IPS-18c (cell line): ENCODE measurements around the gene ZNF396.

Source experiments
- H3K4me3 ChIP-seq: 2 replicates; pipeline ENCODE4 v1.7.0; 2013; ENCODE audit warnings: low read depth, mild to moderate bottlenecking, low read length, moderate library complexity; ENCODE audit not compliant: insufficient read depth
- H3K9me3 ChIP-seq: one replicate; pipeline ENCODE4 v1.6.1; 2013; ENCODE audit warnings: mild to moderate bottlenecking, low read length, moderate library complexity; ENCODE audit not compliant: control insufficient read depth, insufficient read depth

Gene ZNF396

GRCh38 chr18:35376742-35377695, at the start of gene ZNF396:
Gene ZNF396 (minus strand): TSS chr18:35377337. CDS start chr18:35374292, 3,045 bp downstream.
- H3K4me3 ChIP-seq = peak within 1 kb of the TSS; percentile 85
- no peaks in the 10 kb centered on the region for H3K9me3 ChIP-seq

GRCh38 chr18:35426786-35427185, 49.6 kb upstream of the ZNF396 start:
- Histone ChIP-seq H3K4me3 (no peak overlapping the region), H3K9me3 (no peaks in the 10 kb centered on the region)

DNA sequence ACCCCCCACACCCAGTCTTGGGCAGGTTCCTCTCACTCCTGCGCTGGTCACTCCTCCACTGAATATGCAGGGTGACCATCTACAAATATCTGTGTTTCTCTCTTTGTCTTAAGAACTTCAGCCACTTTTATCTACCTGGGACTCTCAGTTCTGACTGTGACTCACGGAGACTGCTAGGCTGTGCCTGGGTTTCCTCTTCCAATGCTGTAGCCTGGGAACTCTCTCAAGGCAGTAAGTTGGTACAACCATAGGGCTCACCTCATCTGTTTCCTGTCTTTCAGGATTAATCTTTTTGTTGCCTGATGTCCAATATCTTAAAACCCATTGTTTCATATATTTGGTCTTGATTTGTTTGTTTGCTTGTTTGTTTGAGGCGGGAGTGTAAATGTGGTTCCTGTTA, 47.2 kb upstream of the ZNF396 start:
- no peak overlapping the region for H3K4me3 ChIP-seq

GRCh38 chr18:35422237-35422636, 45.1 kb upstream of the ZNF396 start:
- Histone ChIP-seq H3K9me3 (no peaks in the 10 kb centered on the region), H3K4me3 (no peak overlapping the region)

More for the DNA sequence above, 47.2 kb upstream of the ZNF396 start:
- H3K9me3 ChIP-seq = no peaks in the 10 kb centered on the region

- Histone ChIP-seq H3K4me3 (no peak overlapping the region), H3K9me3 (no peaks in the 10 kb centered on the region)
These were observed 41.5 kb upstream of the ZNF396 start for GRCh38 chr18:35418610-35419009.

DNA sequence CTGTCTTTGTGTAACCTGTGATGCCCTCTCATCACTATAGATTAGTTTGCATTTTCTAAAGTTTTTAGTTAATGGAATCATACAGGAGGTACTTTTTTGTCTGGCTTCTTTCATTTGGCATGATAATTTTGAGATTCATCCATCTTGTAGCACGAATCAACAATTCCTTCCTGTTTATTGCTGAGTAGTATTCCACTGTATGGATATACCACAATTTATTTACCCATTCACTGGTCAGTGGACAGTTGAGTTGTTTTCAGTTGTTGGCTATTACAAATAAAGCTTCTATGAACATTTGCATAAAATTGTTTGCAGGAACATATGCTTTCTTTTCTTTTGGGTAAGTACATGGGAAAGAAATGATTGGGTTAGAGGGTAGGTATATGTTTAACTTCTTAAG, 40.1 kb upstream of the ZNF396 start:
- no peak overlapping the region for H3K4me3 ChIP-seq

DNA sequence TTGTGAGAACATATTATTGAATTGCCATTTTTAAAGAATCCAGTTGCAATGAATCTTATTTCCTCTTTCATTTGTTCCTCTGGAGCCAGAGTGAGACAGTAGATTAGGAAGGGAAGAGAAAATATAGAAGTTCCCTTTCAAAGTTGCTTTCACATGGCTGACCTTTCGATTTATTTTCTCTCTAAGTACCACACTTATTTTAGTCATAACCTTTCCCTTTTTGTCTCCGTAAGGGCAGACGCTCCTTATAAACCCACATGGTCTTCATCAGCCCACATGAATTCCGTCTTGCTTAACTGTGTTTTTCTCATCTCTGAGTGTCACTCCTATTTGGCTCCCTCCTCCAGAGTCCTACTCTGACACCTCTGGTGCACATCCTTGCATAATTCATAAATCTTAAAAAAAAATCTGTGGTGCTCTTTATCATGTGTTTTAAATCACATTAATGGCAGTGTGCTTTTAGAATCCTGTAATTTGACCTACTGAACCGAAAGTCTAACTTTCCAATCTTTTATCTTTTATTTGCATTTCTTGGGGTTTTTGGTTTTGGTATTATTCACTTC, 38.5 kb upstream of the ZNF396 start:
- H3K4me3 ChIP-seq = no peak overlapping the region
- H3K9me3 ChIP-seq = no peaks in the 10 kb centered on the region

More for the DNA sequence above, 40.1 kb upstream of the ZNF396 start:
- no peaks in the 10 kb centered on the region for H3K9me3 ChIP-seq

DNA sequence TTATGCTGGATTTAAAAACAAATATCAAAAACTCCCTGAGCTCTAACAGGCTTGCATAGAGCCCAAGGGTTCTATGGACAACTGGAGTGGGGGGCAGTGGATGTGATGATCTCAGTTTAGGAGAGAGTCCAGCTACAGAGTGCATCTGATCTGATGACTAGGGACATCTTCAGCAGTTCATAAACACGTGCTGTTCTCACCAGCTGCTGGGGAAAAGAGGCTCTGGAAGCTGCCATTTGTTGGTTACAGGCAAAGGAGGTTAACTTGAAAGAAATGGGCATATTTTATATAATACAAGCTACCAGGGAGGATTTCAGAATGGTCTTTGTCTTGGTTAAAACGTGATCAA, 36.0 kb upstream of the ZNF396 start:
- Histone ChIP-seq H3K9me3 (no peaks in the 10 kb centered on the region), H3K4me3 (no peak overlapping the region)

GRCh38 chr18:35411625-35412351, 34.7 kb upstream of the ZNF396 start:
- H3K4me3 ChIP-seq = no peak overlapping the region
- H3K9me3 ChIP-seq = no peaks in the 10 kb centered on the region

GRCh38 chr18:35410561-35410960, 33.4 kb upstream of the ZNF396 start:
- no peaks in the 10 kb centered on the region for H3K9me3 ChIP-seq
- H3K4me3 ChIP-seq = no peak overlapping the region

DNA sequence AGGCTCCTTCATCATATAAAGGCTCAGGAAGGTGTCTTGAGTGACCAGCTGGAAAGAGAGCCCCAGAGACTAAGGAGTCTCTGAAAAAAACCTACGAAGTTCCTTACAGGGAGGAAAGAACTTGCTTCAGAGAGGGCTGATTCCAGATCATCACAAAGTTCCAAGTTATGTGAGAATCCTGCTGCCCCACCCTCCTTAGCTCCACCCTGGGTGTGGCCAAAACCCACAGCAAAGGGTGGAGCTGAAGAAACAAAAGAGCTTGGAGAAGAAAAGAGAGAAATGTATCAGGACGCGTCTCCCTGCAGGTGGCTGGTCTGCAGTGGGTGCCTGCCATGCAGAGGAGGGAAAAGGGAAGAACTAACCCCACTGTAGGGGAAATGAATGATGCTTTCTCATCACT, 32.8 kb upstream of the ZNF396 start:
- Histone ChIP-seq H3K9me3 (no peaks in the 10 kb centered on the region), H3K4me3 (no peak overlapping the region)

- Histone ChIP-seq H3K9me3 (no peaks in the 10 kb centered on the region), H3K4me3 (no peak overlapping the region)
These were observed 31.7 kb upstream of the ZNF396 start for GRCh38 chr18:35408843-35409261.

DNA sequence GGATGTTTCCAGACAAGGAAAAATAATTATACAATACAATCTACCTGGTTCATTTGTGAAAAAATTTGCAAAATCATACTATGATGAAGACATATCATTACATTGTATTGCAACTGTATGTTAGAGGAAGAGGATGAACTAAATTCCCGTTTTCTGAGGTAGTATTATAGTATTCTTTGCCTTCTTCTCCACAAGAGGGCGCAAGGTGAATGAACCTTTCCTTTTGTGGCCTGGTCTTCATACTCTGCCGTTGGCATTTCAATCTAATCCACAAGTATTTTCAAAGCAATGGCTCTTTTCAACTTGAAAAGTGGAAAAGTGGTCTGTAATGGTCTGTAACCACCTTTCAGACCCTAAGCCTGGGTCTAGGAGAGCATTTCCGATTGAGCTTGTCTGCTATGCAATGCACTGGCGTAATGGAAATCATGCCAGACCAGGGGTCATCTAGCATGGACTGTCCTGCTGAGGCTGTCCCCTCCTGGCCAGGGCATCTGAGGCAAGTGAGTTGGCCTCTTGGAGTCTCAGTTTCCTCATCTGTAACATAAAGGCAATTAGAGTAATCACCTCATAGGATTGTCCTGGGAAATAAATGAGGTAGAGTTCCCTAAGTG, 30.8 kb upstream of the ZNF396 start:
- Histone ChIP-seq H3K9me3 (no peaks in the 10 kb centered on the region), H3K4me3 (no peak overlapping the region)

DNA sequence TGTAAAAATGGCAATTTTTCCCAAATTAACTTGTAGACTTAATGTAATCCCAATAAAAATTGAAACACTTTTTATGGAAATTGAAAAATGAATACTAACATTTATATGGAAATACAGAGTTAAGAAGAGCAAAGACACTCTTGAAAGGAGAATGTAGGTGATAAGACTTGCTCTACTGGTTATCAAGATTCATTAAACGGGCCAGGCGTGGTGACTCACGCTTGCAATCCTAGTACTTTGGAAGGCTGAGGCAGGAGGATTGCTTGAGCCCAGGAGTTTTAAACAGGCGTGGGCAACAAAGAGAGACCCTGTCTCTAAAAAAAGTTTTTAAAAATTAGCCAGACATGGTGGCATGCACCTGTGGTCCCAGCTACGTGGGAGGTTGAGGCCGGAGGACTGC, 29.5 kb upstream of the ZNF396 start:
- Histone ChIP-seq H3K9me3 (no peaks in the 10 kb centered on the region), H3K4me3 (no peak overlapping the region)

GRCh38 chr18:35397976-35398375, 20.8 kb upstream of the ZNF396 start:
- H3K4me3 ChIP-seq = no peak overlapping the region
- H3K9me3 ChIP-seq = no peaks in the 10 kb centered on the region

- Histone ChIP-seq H3K9me3 (no peaks in the 10 kb centered on the region), H3K4me3 (no peak overlapping the region)
These were observed 16.6 kb upstream of the ZNF396 start for GRCh38 chr18:35393716-35394115.

GRCh38 chr18:35392375-35392774, 15.2 kb upstream of the ZNF396 start:
- no peaks in the 10 kb centered on the region for H3K9me3 ChIP-seq
- no peak overlapping the region for H3K4me3 ChIP-seq
